CD8-positive, alpha-beta memory T cell (primary cell): ENCODE measurements around the gene OR2J1. TPM values are rescaled to one million over a fixed set of nuclear protein-coding genes. Genes with fewer than 3 reads are reported as not detected.
"Not testable (repeated sequence)": the region's sequence is repeated elsewhere in the genome, so short reads cannot be mapped to it uniquely, and the experiment has no call there.

Source experiments
- CTCF ChIA-PET: fragments of 350-600 bp; sonication (Branson Sonifier 250); formaldehyde crosslinking; loops from one replicate; lab custom pipeline; 2021; ENCODE audit warnings: antibody characterized with exemption; lab: Charles Lee
- POLR2A ChIA-PET: fragments of 350-600 bp; sonication (Branson Sonifier 250); formaldehyde crosslinking; loops from one replicate; lab custom pipeline; 2021; ENCODE audit warnings: antibody characterized with exemption; lab: Charles Lee
- DNase-seq, 5 donors: peaks; one replicate each; pipeline versions ENCODE4 v3.0.0 to v3.0.0-alpha.2; 2020 to 2022; ENCODE audit warnings: mixed read lengths in 1 of 5
- H3K27ac ChIP-seq: one replicate; pipeline ENCODE4 v1.7.0; 2013; ENCODE audit warnings: low read depth, mild to moderate bottlenecking, low read length, moderate library complexity
- H3K27me3 ChIP-seq: 2 replicates; pipeline ENCODE4 v1.7.0; 2013; ENCODE audit warnings: low read length, mild to moderate bottlenecking; ENCODE audit not compliant: insufficient read depth, poor library complexity, severe bottlenecking
- H3K36me3 ChIP-seq: 2 replicates; pipeline ENCODE4 v1.7.0; 2013; ENCODE audit warnings: mild to moderate bottlenecking, low read length, moderate library complexity; ENCODE audit not compliant: insufficient read depth
- H3K4me1 ChIP-seq: 2 replicates; pipeline ENCODE4 v1.7.0; 2013; ENCODE audit warnings: mild to moderate bottlenecking, low read length, moderate library complexity; ENCODE audit not compliant: insufficient read depth
- H3K4me3 ChIP-seq: 2 replicates; pipeline ENCODE4 v1.7.0; 2013; ENCODE audit warnings: mild to moderate bottlenecking, low read length
- H3K9me3 ChIP-seq: 2 replicates; pipeline ENCODE4 v1.7.0; 2013; ENCODE audit warnings: mild to moderate bottlenecking, low read length
- H3K27ac Mint-ChIP-seq, 8 donors: one replicate each; pipeline ENCODE4 v1.8.0; 2020 to 2021; ENCODE audit warnings: mixed read lengths in 8 of 8, mild to moderate bottlenecking in 6 of 8, inconsistent platforms in 3 of 8, moderate library complexity in 3 of 8
- H3K27me3 Mint-ChIP-seq, 2 donors: one replicate each; pipeline ENCODE4 v1.8.0; 2020 to 2021; ENCODE audit warnings: mixed read lengths in 2 of 2, mild to moderate bottlenecking in 1 of 2, moderate library complexity in 1 of 2
- H3K36me3 Mint-ChIP-seq, 3 donors: one replicate each; pipeline ENCODE4 v1.8.0; 2020 to 2021; ENCODE audit warnings: mixed read lengths in 3 of 3, inconsistent platforms in 1 of 3, mild to moderate bottlenecking in 1 of 3
- H3K4me1 Mint-ChIP-seq, 3 donors: one replicate each; pipeline ENCODE4 v1.8.0; 2020 to 2021; ENCODE audit warnings: mixed read lengths in 3 of 3, inconsistent platforms in 1 of 3, mild to moderate bottlenecking in 1 of 3
- H3K4me3 Mint-ChIP-seq, 7 donors: one replicate each; pipeline ENCODE4 v1.8.0; 2020 to 2021; ENCODE audit warnings: mixed read lengths in 7 of 7, mild to moderate bottlenecking in 6 of 7, moderate library complexity in 4 of 7, inconsistent platforms in 2 of 7
- H3K9me3 Mint-ChIP-seq, 5 donors: one replicate each; pipeline ENCODE4 v1.8.0; 2020 to 2022; ENCODE audit warnings: mixed read lengths in 5 of 5, mild to moderate bottlenecking in 3 of 5, moderate library complexity in 2 of 5, inconsistent platforms in 1 of 5
- polyA plus RNA-seq: library from polyadenylated mRNA; unstranded; fragments of 300-500 nt; fragmentation: Illumina TruSeq; gene quantifications from one replicate; pipeline ENCODE4 v1.2.3, GENCODE V29; 2021
- total RNA-seq, 2 experiments: library from RNA; stranded (reverse); gene quantifications; one replicate each; pipeline ENCODE4 v1.2.3, GENCODE V29; 2021

Gene OR2J1
- total and polyA plus RNA-seq, 3 experiments from 2014 or later: not detected

DNA sequence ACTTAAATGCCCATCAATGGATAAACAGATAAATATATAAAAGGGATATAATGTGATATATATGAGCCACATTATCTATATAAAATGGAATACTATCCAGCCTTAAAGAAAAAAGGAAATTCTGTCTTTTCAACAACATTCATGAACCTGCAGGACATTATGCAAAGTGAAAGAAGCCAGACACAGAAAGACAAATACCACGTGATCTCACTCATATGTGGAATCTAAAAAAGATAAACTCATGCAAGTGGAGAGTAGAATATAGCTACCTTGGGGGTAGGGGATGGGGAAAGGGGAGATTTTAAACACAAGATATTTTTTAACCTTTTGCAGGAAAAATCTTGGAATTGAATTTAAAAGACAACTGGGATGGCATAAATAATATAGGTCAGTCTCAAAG lies 1.5 kb upstream of the OR2J1 start:
- Mint-ChIP-seq H3K4me1 (no peaks in the 10 kb centered on the region), H3K36me3 (no peaks in the 10 kb centered on the region), H3K4me3 (no peak overlapping the region), H3K9me3 (peaks cover 0 to 1% (median 0%) of the 10 kb centered on the region in 5 donors), H3K27me3 (peaks cover 14 to 27% of the 10 kb centered on the region in 2 donors), H3K27ac (no peak overlapping the region)
- no peak overlapping the region for H3K4me3 ChIP-seq
- H3K9me3 ChIP-seq: no peaks in the 10 kb centered on the region
- no peaks in the 10 kb centered on the region for H3K4me1 ChIP-seq
- H3K27me3 ChIP-seq: no peaks in the 10 kb centered on the region
- ChIA-PET POLR2A (no interaction called here), CTCF (no interaction called here)
- H3K36me3 ChIP-seq: no peaks in the 10 kb centered on the region
- DNase-seq: no peak
- H3K27ac ChIP-seq: no peak overlapping the region

DNA sequence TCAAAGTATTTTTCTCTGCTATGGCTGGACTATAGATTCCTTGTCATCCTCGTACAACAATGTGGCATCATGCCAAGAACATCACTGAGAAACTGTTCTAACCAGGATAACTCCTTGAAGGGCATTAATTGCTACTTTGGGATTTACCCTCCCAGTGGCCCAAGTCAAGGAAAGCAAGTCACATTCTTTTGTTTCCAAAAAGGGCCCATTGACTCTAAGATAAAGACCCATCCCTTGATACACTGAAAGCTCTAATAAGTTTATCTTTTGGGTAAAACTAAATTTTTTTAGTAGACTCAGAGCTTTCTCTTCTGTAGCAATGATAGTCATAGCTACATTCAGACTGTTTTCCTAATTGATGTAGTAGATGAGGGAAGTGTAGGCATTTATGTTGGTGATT lies 8.5 kb downstream of the OR2J1 start, which contains the start of gene OR2J3:
TSS of gene OR2J3 (plus strand) at position 301 of the 400 bp plus-strand sequence. CDS start 3,833 bp downstream, outside the sequence.
- no peaks in the 10 kb centered on the region for H3K9me3 ChIP-seq
- H3K27ac ChIP-seq: no peak within 1 kb of the TSS
- no peak for DNase-seq
- no peaks in the 10 kb centered on the region for H3K36me3 ChIP-seq
- H3K4me3 ChIP-seq: no peak within 1 kb of the TSS
- Mint-ChIP-seq H3K27ac (no peak within 1 kb of the TSS), H3K27me3 (peaks cover 2 to 57% of the 10 kb centered on the region in 2 donors), H3K9me3 (no peaks in the 10 kb centered on the region), H3K4me1 (no peaks in the 10 kb centered on the region), H3K4me3 (no peak within 1 kb of the TSS), H3K36me3 (no peaks in the 10 kb centered on the region)
- H3K27me3 ChIP-seq: no peaks in the 10 kb centered on the region
- H3K4me1 ChIP-seq: no peaks in the 10 kb centered on the region
- ChIA-PET POLR2A (no interaction called here), CTCF (no interaction called here)

DNA sequence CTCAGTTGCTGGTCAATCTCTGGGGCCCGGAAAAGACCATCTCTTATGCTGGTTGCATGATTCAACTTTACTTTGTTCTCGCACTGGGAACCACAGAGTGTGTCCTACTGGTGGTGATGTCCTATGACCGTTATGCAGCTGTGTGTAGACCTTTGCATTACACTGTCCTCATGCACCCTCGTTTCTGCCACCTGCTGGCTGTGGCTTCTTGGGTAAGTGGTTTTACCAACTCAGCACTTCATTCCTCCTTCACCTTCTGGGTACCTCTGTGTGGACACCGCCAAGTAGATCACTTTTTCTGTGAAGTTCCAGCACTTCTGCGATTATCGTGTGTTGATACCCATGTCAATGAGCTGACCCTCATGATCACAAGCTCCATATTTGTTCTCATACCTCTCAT lies 12.8 kb downstream of the OR2J1 start:
- Mint-ChIP-seq H3K9me3 (no peaks in the 10 kb centered on the region), H3K36me3 (no peaks in the 10 kb centered on the region), H3K27ac (peak overlapping the region in 1 of 8 donors; percentile 60), H3K27me3 (peaks cover 5 to 41% of the 10 kb centered on the region in 2 donors), H3K4me3 (no peak overlapping the region), H3K4me1 (no peaks in the 10 kb centered on the region)
- H3K4me1 ChIP-seq: no peaks in the 10 kb centered on the region
- no peak overlapping the region for H3K4me3 ChIP-seq
- no peak overlapping the region for H3K27ac ChIP-seq
- CTCF ChIA-PET: no interaction called here
- H3K27me3 ChIP-seq: no peaks in the 10 kb centered on the region
- H3K9me3 ChIP-seq: no peaks in the 10 kb centered on the region
- POLR2A ChIA-PET: no interaction called here
- H3K36me3 ChIP-seq: no peaks in the 10 kb centered on the region
- no peak for DNase-seq

- POLR2A ChIA-PET, H3K4me3 Mint-ChIP-seq, H3K36me3 Mint-ChIP-seq, H3K4me3 ChIP-seq, H3K9me3 ChIP-seq, H3K36me3 ChIP-seq, H3K27ac ChIP-seq, CTCF ChIA-PET, H3K27ac Mint-ChIP-seq, DNase-seq, H3K27me3 ChIP-seq, H3K4me1 Mint-ChIP-seq, H3K9me3 Mint-ChIP-seq, H3K4me1 ChIP-seq: not testable (repeated sequence)
- peaks cover 9 to 57% of the 10 kb centered on the region in 2 donors for H3K27me3 Mint-ChIP-seq
These were observed 15.7 kb downstream of the OR2J1 start for GRCh38 chr6:29114964-29115363.

- no peaks in the 10 kb centered on the region for H3K27me3 ChIP-seq
- Mint-ChIP-seq H3K27me3 (peaks cover 18 to 42% of the 10 kb centered on the region in 2 donors), H3K4me1 (no peaks in the 10 kb centered on the region), H3K36me3 (no peaks in the 10 kb centered on the region), H3K4me3 (no peak overlapping the region), H3K9me3 (no peaks in the 10 kb centered on the region), H3K27ac (no peak overlapping the region)
- no peak for DNase-seq
- no peak overlapping the region for H3K4me3 ChIP-seq
- no peaks in the 10 kb centered on the region for H3K9me3 ChIP-seq
- H3K4me1 ChIP-seq: no peaks in the 10 kb centered on the region
- ChIA-PET POLR2A (no interaction called here), CTCF (no interaction called here)
- no peaks in the 10 kb centered on the region for H3K36me3 ChIP-seq
- no peak overlapping the region for H3K27ac ChIP-seq
These were observed 30.2 kb downstream of the OR2J1 start for GRCh38 chr6:29129326-29130012.

- CTCF ChIA-PET: no interaction called here
- no peaks in the 10 kb centered on the region for H3K4me1 Mint-ChIP-seq
- H3K27ac Mint-ChIP-seq: no peak overlapping the region
- H3K4me3 ChIP-seq: no peak overlapping the region
- no peaks in the 10 kb centered on the region for H3K4me1 ChIP-seq
- H3K36me3 Mint-ChIP-seq: no peaks in the 10 kb centered on the region
- peaks cover 20 to 46% of the 10 kb centered on the region in 2 donors for H3K27me3 Mint-ChIP-seq
- no peaks in the 10 kb centered on the region for H3K36me3 ChIP-seq
- H3K4me3 Mint-ChIP-seq: no peak overlapping the region
- no peaks in the 10 kb centered on the region for H3K9me3 Mint-ChIP-seq
- H3K27ac ChIP-seq: no peak overlapping the region
- no peaks in the 10 kb centered on the region for H3K27me3 ChIP-seq
- DNase-seq: no peak
- no peaks in the 10 kb centered on the region for H3K9me3 ChIP-seq
- POLR2A ChIA-PET: no interaction called here
These were observed 31.4 kb downstream of the OR2J1 start for GRCh38 chr6:29130644-29131043.

DNA sequence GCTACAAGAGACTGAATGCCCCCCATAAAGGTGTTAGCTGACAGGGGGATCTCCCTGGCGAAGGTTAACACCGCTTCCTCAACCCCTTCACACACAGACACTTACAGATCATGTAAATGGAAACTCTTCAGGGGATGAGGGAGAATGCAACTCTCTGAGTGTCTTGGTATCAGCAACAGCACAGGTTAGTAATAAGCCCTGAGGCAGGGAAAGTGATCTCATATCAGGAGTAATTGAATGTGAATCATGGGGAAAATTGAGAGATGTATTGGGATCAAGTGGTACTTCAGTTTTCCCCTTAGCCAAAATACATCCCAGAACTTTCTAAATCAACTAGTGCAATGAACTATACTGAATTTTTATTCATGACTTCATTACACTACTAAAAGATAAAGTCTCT lies 32.4 kb downstream of the OR2J1 start:
- no peak overlapping the region for H3K4me3 Mint-ChIP-seq
- CTCF ChIA-PET: no interaction called here

DNA sequence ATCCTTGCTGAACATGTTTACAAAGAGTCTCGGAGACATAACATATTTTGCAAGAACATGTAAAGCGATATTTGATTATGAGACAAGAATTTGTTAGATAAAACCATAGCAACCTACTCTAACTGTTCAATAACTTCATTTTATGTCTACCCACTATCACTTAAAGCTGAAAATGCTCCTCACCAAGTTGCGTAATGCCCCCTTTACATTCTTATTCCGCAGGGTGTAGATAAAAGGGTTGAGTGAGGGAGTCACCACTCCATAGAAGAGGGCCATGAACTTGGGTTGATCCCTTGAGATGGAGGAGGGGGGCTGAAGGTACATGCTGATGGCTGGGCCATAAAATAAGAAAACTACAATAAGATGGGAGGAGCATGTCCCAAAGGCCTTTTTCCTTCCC lies 38.4 kb downstream of the OR2J1 start:
- Histone ChIP-seq H3K4me1 (no peaks in the 10 kb centered on the region), H3K27ac (no peak overlapping the region), H3K27me3 (no peaks in the 10 kb centered on the region), H3K4me3 (no peak overlapping the region), H3K9me3 (no peaks in the 10 kb centered on the region), H3K36me3 (no peaks in the 10 kb centered on the region)
- DNase-seq: no peak
- Mint-ChIP-seq H3K27ac (no peak overlapping the region), H3K36me3 (no peaks in the 10 kb centered on the region), H3K9me3 (peaks cover 0 to 4% (median 0%) of the 10 kb centered on the region in 5 donors), H3K27me3 (peaks cover 8 to 41% of the 10 kb centered on the region in 2 donors), H3K4me1 (no peaks in the 10 kb centered on the region), H3K4me3 (no peak overlapping the region)
- ChIA-PET POLR2A (no interaction called here), CTCF (no interaction called here)

More for the DNA sequence above, 32.4 kb downstream of the OR2J1 start:
- no peaks in the 10 kb centered on the region for H3K4me1 Mint-ChIP-seq
- no peaks in the 10 kb centered on the region for H3K9me3 Mint-ChIP-seq
- Histone ChIP-seq H3K36me3 (no peaks in the 10 kb centered on the region), H3K4me1 (no peaks in the 10 kb centered on the region), H3K27ac (no peak overlapping the region), H3K9me3 (no peaks in the 10 kb centered on the region), H3K27me3 (no peaks in the 10 kb centered on the region), H3K4me3 (no peak overlapping the region)
- peaks cover 15 to 46% of the 10 kb centered on the region in 2 donors for H3K27me3 Mint-ChIP-seq
- no peak for DNase-seq
- POLR2A ChIA-PET: no interaction called here
- H3K27ac Mint-ChIP-seq: no peak overlapping the region
- H3K36me3 Mint-ChIP-seq: no peaks in the 10 kb centered on the region
